GM19023 (cell line): ENCODE data around the gene KIAA0319L.
"Not testable (repeated sequence)": the region's sequence is repeated elsewhere in the genome, so short reads cannot be mapped to it uniquely, and the experiment has no call there.

Experiments used
- ATAC-seq: cut with Tn5 transposase; IDR thresholded peaks from one replicate; pipeline ENCODE4 v1.9.1; 2021; ENCODE audit warnings: mild to moderate bottlenecking, moderate library complexity; ENCODE audit not compliant: unreplicated experiment

Gene KIAA0319L

GRCh38 chr1:35499231-35499630, 58.0 kb downstream of the KIAA0319L start:
- ATAC-seq: no peak

- no peak for ATAC-seq
These were observed 59.6 kb downstream of the KIAA0319L start for GRCh38 chr1:35497571-35497970.

GRCh38 chr1:35490250-35490649, 67.0 kb downstream of the KIAA0319L start:
- no peak for ATAC-seq

GRCh38 chr1:35488336-35488735, 68.9 kb downstream of the KIAA0319L start:
- ATAC-seq: no peak

GRCh38 chr1:35486858-35487408, 70.3 kb downstream of the KIAA0319L start:
- ATAC-seq: no peak

- no peak for ATAC-seq
These were observed 76.0 kb downstream of the KIAA0319L start for GRCh38 chr1:35481229-35481628.

- no peak for ATAC-seq
These were observed 79.3 kb downstream of the KIAA0319L start for GRCh38 chr1:35477870-35478269.

- no peak for ATAC-seq
These were observed 81.1 kb downstream of the KIAA0319L start for GRCh38 chr1:35475856-35476674.

GRCh38 chr1:35475356-35475755, 81.8 kb downstream of the KIAA0319L start:
- no peak for ATAC-seq

GRCh38 chr1:35473216-35473615, 84.0 kb downstream of the KIAA0319L start:
- ATAC-seq: not testable (repeated sequence)

- ATAC-seq: no peak
These were observed 86.1 kb downstream of the KIAA0319L start for GRCh38 chr1:35470977-35471613.

GRCh38 chr1:35466120-35466519, 91.1 kb downstream of the KIAA0319L start:
- no peak for ATAC-seq

GRCh38 chr1:35463749-35464148, 93.5 kb downstream of the KIAA0319L start:
- not testable (repeated sequence) for ATAC-seq

- no peak for ATAC-seq
These were observed 94.0 kb downstream of the KIAA0319L start for GRCh38 chr1:35463232-35463631.

GRCh38 chr1:35461966-35462651, 95.1 kb downstream of the KIAA0319L start:
- ATAC-seq: no peak

- ATAC-seq: no peak
These were observed 96.4 kb downstream of the KIAA0319L start for GRCh38 chr1:35460796-35461195.

- no peak for ATAC-seq
These were observed 102.6 kb downstream of the KIAA0319L start for GRCh38 chr1:35454616-35455015.

- no peak for ATAC-seq
These were observed 103.0 kb downstream of the KIAA0319L start for GRCh38 chr1:35454176-35454575.

GRCh38 chr1:35453031-35453430, 104.2 kb downstream of the KIAA0319L start:
- ATAC-seq: no peak

- ATAC-seq: no peak
These were observed 105.0 kb downstream of the KIAA0319L start for GRCh38 chr1:35452106-35452774.

GRCh38 chr1:35451125-35451528, 106.1 kb downstream of the KIAA0319L start:
- no peak for ATAC-seq
